GM23248 (cell line): ENCODE data around the gene IL1RAPL1. TPM values are rescaled to one million over a fixed set of nuclear protein-coding genes. Genes with fewer than 3 reads are reported as not detected.

Source experiments
- DNase-seq: peaks from one replicate; pipeline ENCODE4 v3.0.0-alpha.2; 2015
- H2AFZ ChIP-seq: fragments of 200-600 bp; sonication (generic); 2 replicates; pipeline ENCODE4 v1.6.1; 2016; ENCODE audit warnings: antibody characterized with exemption
- H3F3A ChIP-seq: fragments of 200-600 bp; sonication (generic); 2 replicates; pipeline ENCODE4 v1.6.1; 2016; ENCODE audit warnings: mild to moderate bottlenecking, antibody characterized with exemption, mixed run types; ENCODE audit not compliant: insufficient read depth
- H3K27ac ChIP-seq: fragments of 200-600 bp; sonication (generic); 2 replicates; pipeline ENCODE4 v1.5.1; 2016; ENCODE audit warnings: mild to moderate bottlenecking
- H3K27me3 ChIP-seq: fragments of 200-600 bp; sonication (generic); replicated peaks from 2 replicates; pipeline ENCODE4 v1.6.1; 2016; ENCODE audit warnings: mild to moderate bottlenecking; ENCODE audit not compliant: insufficient read depth
- H3K36me3 ChIP-seq: fragments of 200-600 bp; sonication (generic); 2 replicates; pipeline ENCODE4 v1.6.1; 2016; ENCODE audit warnings: low read depth, mild to moderate bottlenecking
- H3K4me1 ChIP-seq: fragments of 200-600 bp; sonication (generic); 2 replicates; pipeline ENCODE4 v1.6.1; 2016; ENCODE audit warnings: mild to moderate bottlenecking; ENCODE audit not compliant: insufficient read depth
- H3K4me2 ChIP-seq: fragments of 200-600 bp; sonication (generic); one replicate; pipeline ENCODE4 v1.6.1; 2016; ENCODE audit warnings: mild to moderate bottlenecking; ENCODE audit not compliant: unreplicated experiment
- H3K4me3 ChIP-seq: fragments of 200-600 bp; sonication (generic); 2 replicates; pipeline ENCODE4 v1.5.1; 2016; ENCODE audit warnings: mild to moderate bottlenecking
- H3K79me2 ChIP-seq: fragments of 200-600 bp; sonication (generic); 2 replicates; pipeline ENCODE4 v1.6.1; 2016; ENCODE audit warnings: mild to moderate bottlenecking; ENCODE audit not compliant: insufficient read depth
- H3K9ac ChIP-seq: fragments of 200-600 bp; sonication (generic); 2 replicates; pipeline ENCODE4 v1.6.1; 2016; ENCODE audit warnings: mild to moderate bottlenecking
- H3K9me2 ChIP-seq: fragments of 200-600 bp; sonication (generic); 2 replicates; pipeline ENCODE4 v1.6.1; 2016; ENCODE audit warnings: mixed run types, mild to moderate bottlenecking, moderate library complexity; ENCODE audit not compliant: insufficient read depth
- H3K9me3 ChIP-seq: fragments of 200-600 bp; sonication (generic); one replicate; pipeline ENCODE4 v1.6.1; 2017; ENCODE audit warnings: low read depth
- H4K20me1 ChIP-seq: fragments of 200-600 bp; sonication (generic); 2 replicates; pipeline ENCODE4 v1.6.0; 2016; ENCODE audit not compliant: insufficient read depth
- EZH2 ChIP-seq: fragments of 200-600 bp; sonication (generic); IDR thresholded peaks from 2 replicates; pipeline ENCODE4 v1.6.1; 2018; ENCODE audit warnings: antibody characterized with exemption, mild to moderate bottlenecking; ENCODE audit not compliant: insufficient read depth, poor library complexity, severe bottlenecking
- EZH2phosphoT487 ChIP-seq: fragments of 200-600 bp; sonication (generic); IDR thresholded peaks from 2 replicates; pipeline ENCODE4 v1.6.1; 2018; ENCODE audit warnings: antibody characterized with exemption, moderate library complexity, mild to moderate bottlenecking, low read depth; ENCODE audit not compliant: insufficient read depth
- WGBS, 2 experiments: methylation state at CpG; one replicate each; pipeline ENCODE4 v1.1.6; 2015 to 2017; ENCODE audit warnings: low lambda C conversion rate in 2 of 2, low coverage in 1 of 2; ENCODE audit errors: missing lambda C conversion rate in 2 of 2; 5-methylcytosine and 5-hydroxymethylcytosine counted together
- in situ Hi-C: fragments of 300-500 bp; cut with MboI; formaldehyde crosslinking; loops from 2 replicates; pipeline ENCODE4 v1.15.0; 2020
- polyA plus RNA-seq: library from polyadenylated mRNA; unstranded; fragments of >200 nt; fragmentation: Nextera tagmentation; extraction: Ambion mirVana; gene quantifications from 2 replicates; pipeline ENCODE4 v1.2.1, GENCODE V29; 2016
- total RNA-seq: library from RNA; depleted of rRNA; stranded (reverse); fragments of >200 nt; shearing (Covaris generic); gene quantifications from 2 replicates; pipeline ENCODE4 v1.2.3, GENCODE V29; 2014

Gene IL1RAPL1
- total and polyA plus RNA-seq, 2 experiments from 2014 or later, result not detected

DNA sequence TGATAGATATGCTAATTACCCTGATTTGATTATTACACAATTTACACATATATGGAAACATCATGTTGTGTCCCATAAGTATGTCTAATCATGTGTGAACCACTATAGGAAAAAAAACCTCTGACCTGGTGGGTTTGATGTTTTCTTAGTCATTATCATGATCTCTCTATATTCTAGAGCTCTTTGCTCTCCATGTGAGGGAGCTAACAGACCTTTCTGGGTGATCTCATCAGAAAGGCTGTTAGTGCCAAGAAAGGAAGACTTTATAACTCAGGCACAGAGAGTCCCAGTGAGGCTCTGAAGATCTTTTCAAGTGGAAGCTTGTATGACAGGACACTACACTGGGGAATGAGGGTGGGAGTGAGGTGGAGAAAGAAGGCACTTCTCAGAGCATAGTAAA is 1100.4 kb downstream of the IL1RAPL1 start:
- no peaks in the 10 kb centered on the region for H3K9me2 ChIP-seq
- H3K4me2 ChIP-seq, result no peak overlapping the region
- H3K27me3 ChIP-seq, result no peaks in the 10 kb centered on the region
- H2AFZ ChIP-seq, result no peak overlapping the region
- TF ChIP-seq EZH2, result no peak
- no peak for TF ChIP-seq EZH2phosphoT487
- H3K4me3 ChIP-seq, result no peak overlapping the region
- peaks cover 21% of the 10 kb centered on the region for H3K4me1 ChIP-seq
- H4K20me1 ChIP-seq, result no peaks in the 10 kb centered on the region
- in situ Hi-C loops, result no loop called here
- H3K79me2 ChIP-seq, result no peaks in the 10 kb centered on the region
- no peaks in the 10 kb centered on the region for H3K36me3 ChIP-seq
- DNase-seq, result peak; percentile 66
- no peak overlapping the region for H3K9ac ChIP-seq
- no peaks in the 10 kb centered on the region; the same call in 1 of the 2 replicates for H3F3A ChIP-seq
- no peak overlapping the region for H3K27ac ChIP-seq
- H3K9me3 ChIP-seq, result no peaks in the 10 kb centered on the region

- no peaks in the 10 kb centered on the region for H3K27me3 ChIP-seq
- peak; percentile 40 for DNase-seq
- H3K9me3 ChIP-seq, result no peaks in the 10 kb centered on the region
- no peaks in the 10 kb centered on the region for H3K79me2 ChIP-seq
- no peak overlapping the region for H3K9ac ChIP-seq
- H3K27ac ChIP-seq, result no peak overlapping the region
- no peak overlapping the region for H2AFZ ChIP-seq
- no peak overlapping the region for H3K4me2 ChIP-seq
- TF ChIP-seq EZH2phosphoT487 (no peak), EZH2 (no peak)
- no peaks in the 10 kb centered on the region; the same call in 1 of the 2 replicates for H3F3A ChIP-seq
- peaks cover 21% of the 10 kb centered on the region for H3K4me1 ChIP-seq
- no peaks in the 10 kb centered on the region for H4K20me1 ChIP-seq
- no peaks in the 10 kb centered on the region for H3K9me2 ChIP-seq
- 18 to 37% methylated on average over 3 of the region's 3 CpGs for WGBS, 2 experiments
- no peak overlapping the region; the same call in 1 of the 2 replicates for H3K4me3 ChIP-seq
- H3K36me3 ChIP-seq, result no peaks in the 10 kb centered on the region
- in situ Hi-C loops, result no loop called here
Observed at GRCh38 chrX:29690061-29690460, 1102.8 kb downstream of the IL1RAPL1 start.

- in situ Hi-C loops, result no loop called here
- Histone ChIP-seq H3K27ac (no peak overlapping the region), H3K4me1 (peaks cover 21% of the 10 kb centered on the region), H3K9me2 (no peaks in the 10 kb centered on the region), H3K27me3 (no peaks in the 10 kb centered on the region), H3K4me3 (no peak overlapping the region), H3K79me2 (no peaks in the 10 kb centered on the region), H3K4me2 (no peak overlapping the region), H3K9ac (no peak overlapping the region), H3K36me3 (no peaks in the 10 kb centered on the region), H3K9me3 (no peaks in the 10 kb centered on the region), H2AFZ (no peak overlapping the region), H4K20me1 (no peaks in the 10 kb centered on the region), H3F3A (no peaks in the 10 kb centered on the region; the same call in 1 of the 2 replicates)
- WGBS, 2 experiments, result 74% methylated on average over 3 of the region's 3 CpGs
- DNase-seq, result no peak
- TF ChIP-seq EZH2 (no peak), EZH2phosphoT487 (no peak)
Observed at GRCh38 chrX:29691044-29691443, 1103.8 kb downstream of the IL1RAPL1 start.

DNA sequence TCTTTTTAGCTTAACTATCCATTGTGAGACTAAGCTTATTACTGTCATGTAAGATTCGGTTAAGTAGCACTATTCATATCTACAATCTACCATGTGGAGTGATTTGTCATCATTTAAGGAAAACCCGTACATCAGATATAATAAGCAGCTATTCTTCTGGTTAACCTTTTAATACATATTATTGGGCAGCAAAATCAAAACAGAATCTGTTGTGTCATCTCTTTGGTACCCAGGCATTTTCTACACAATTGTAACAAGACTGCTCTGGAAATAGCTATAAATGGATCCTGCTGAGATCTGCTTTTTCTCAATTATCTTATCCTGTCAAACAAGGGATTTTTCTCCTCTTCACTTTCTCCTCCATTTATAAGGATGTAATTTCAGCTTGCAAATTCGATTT is 1106.7 kb downstream of the IL1RAPL1 start:
- H3K9ac ChIP-seq, result no peak overlapping the region
- no peaks in the 10 kb centered on the region for H4K20me1 ChIP-seq
- TF ChIP-seq EZH2phosphoT487 (no peak), EZH2 (no peak)
- in situ Hi-C loops, result no loop called here
- no peaks in the 10 kb centered on the region for H3K36me3 ChIP-seq
- peaks cover 21% of the 10 kb centered on the region for H3K4me1 ChIP-seq
- 53 to 66% methylated on average over 3 of the region's 3 CpGs for WGBS, 2 experiments
- no peak for DNase-seq
- H3K79me2 ChIP-seq, result no peaks in the 10 kb centered on the region
- no peaks in the 10 kb centered on the region for H3F3A ChIP-seq
- H2AFZ ChIP-seq, result no peak overlapping the region
- H3K9me2 ChIP-seq, result no peaks in the 10 kb centered on the region
- H3K4me2 ChIP-seq, result no peak overlapping the region
- no peaks in the 10 kb centered on the region for H3K9me3 ChIP-seq
- H3K27me3 ChIP-seq, result no peaks in the 10 kb centered on the region
- H3K27ac ChIP-seq, result no peak overlapping the region
- H3K4me3 ChIP-seq, result no peak overlapping the region

- Histone ChIP-seq H3K27ac (no peak overlapping the region), H3K36me3 (no peaks in the 10 kb centered on the region), H3K9me2 (no peaks in the 10 kb centered on the region), H4K20me1 (no peaks in the 10 kb centered on the region), H3F3A (no peaks in the 10 kb centered on the region), H3K4me2 (no peak overlapping the region), H3K27me3 (no peaks in the 10 kb centered on the region), H2AFZ (no peak overlapping the region), H3K4me3 (no peak overlapping the region), H3K4me1 (no peaks in the 10 kb centered on the region), H3K9ac (no peak overlapping the region), H3K79me2 (no peaks in the 10 kb centered on the region), H3K9me3 (no peaks in the 10 kb centered on the region)
- TF ChIP-seq EZH2phosphoT487, result no peak
- TF ChIP-seq EZH2, result no peak
- in situ Hi-C loops, result no loop called here
- no peak for DNase-seq
- WGBS, 2 experiments, result 4 to 30% methylated on average over 1 of the region's 1 CpG
Observed at GRCh38 chrX:29699239-29699638, 1112.0 kb downstream of the IL1RAPL1 start.
